ENCODE data around the gene ZDHHC11.

ZDHHC11 gene

GRCh38 chr5:870956-871355 lies 20.2 kb upstream of the ZDHHC11 start:
- no peak for DNase-seq (ENCODE audit: low read depth)
- no peak overlapping the region for H3K4me3 ChIP-seq (ENCODE audit: low read depth, low read length)
- TF ChIP-seq CTCF (conservative IDR thresholded peaks at IDR 0.05; ENCODE audit: low read depth, low read length) = no peak

- DNase-seq (ENCODE audit: low read depth) = no peak
- TF ChIP-seq CTCF (conservative IDR thresholded peaks at IDR 0.05; ENCODE audit: low read depth, low read length) = no peak
- no peak overlapping the region for H3K4me3 ChIP-seq (ENCODE audit: low read depth, low read length)
These were observed 17.8 kb upstream of the ZDHHC11 start for GRCh38 chr5:868428-869135.

- TF ChIP-seq CTCF (conservative IDR thresholded peaks at IDR 0.05; ENCODE audit: low read depth, low read length) = peak; percentile 6
- no peak for DNase-seq (ENCODE audit: low read depth)
- H3K4me3 ChIP-seq (ENCODE audit: low read depth, low read length) = no peak overlapping the region
These were observed 16.6 kb upstream of the ZDHHC11 start for GRCh38 chr5:867300-867870.

GRCh38 chr5:865771-866170 lies 15.0 kb upstream of the ZDHHC11 start:
- DNase-seq (ENCODE audit: low read depth) = no peak
- H3K4me3 ChIP-seq (ENCODE audit: low read depth, low read length) = no peak overlapping the region
- no peak for TF ChIP-seq CTCF (conservative IDR thresholded peaks at IDR 0.05; ENCODE audit: low read depth, low read length)

- no peak for TF ChIP-seq CTCF (conservative IDR thresholded peaks at IDR 0.05; ENCODE audit: low read depth, low read length)
- no peak overlapping the region for H3K4me3 ChIP-seq (ENCODE audit: low read depth, low read length)
- no peak for DNase-seq (ENCODE audit: low read depth)
These were observed 14.4 kb upstream of the ZDHHC11 start for GRCh38 chr5:865168-865521.

GRCh38 chr5:864492-865167 lies 13.8 kb upstream of the ZDHHC11 start:
- no peak for TF ChIP-seq CTCF (conservative IDR thresholded peaks at IDR 0.05; ENCODE audit: low read depth, low read length)
- H3K4me3 ChIP-seq (ENCODE audit: low read depth, low read length) = no peak overlapping the region
- peak; percentile 14 for DNase-seq (ENCODE audit: low read depth)
